SK-N-SH (cell line): ENCODE results near the gene JKAMP. TPM values are rescaled to one million over a fixed set of nuclear protein-coding genes. Genes with fewer than 3 reads are reported as not detected.

Source experiments
- polyA plus RNA-seq, 3 experiments: library from polyadenylated mRNA; depleted of rRNA; stranded (reverse); fragments of >200 nt; gene quantifications; 2 replicates each; pipeline ENCODE4 v1.2.3, GENCODE V29; 2012

The JKAMP gene
- polyA plus RNA-seq, 1 of the 3 experiments (the other 2 are of a cell fraction), result 95.4 TPM

Other genes with a start within 250 kb of the JKAMP start
- gene GPR135, start 19.1 kb upstream of the JKAMP start, polyA plus RNA-seq (2012; rRNA removed), result 2.1 and 2.3 TPM in 2 replicates
- 66.2 and 120 TPM in 2 replicates for gene L3HYPDH, start 109 bp upstream of the JKAMP start, polyA plus RNA-seq (2012; rRNA removed)
- not detected in 2 replicates for gene CCDC175, start 92.3 kb downstream of the JKAMP start, polyA plus RNA-seq (2012; rRNA removed)